Subcutaneous adipose tissue (tissue), 4 donors: ENCODE results near the gene ANKRD11. TPM values are rescaled to one million over a fixed set of nuclear protein-coding genes. Genes with fewer than 3 reads are reported as not detected.

ENCODE experiments used
- total RNA-seq, 4 donors: library from RNA; depleted of rRNA; stranded (reverse); fragments of >200 nt; gene quantifications; one replicate each; pipeline ENCODE4 v1.1.0, GENCODE V29; 2016
- TF ChIP-seq, protein P1 (sequence below): fragments of 450-650 bp; IDR thresholded peaks from one replicate; pipeline ENCODE4 v1.5.1; 2016; ENCODE audit warnings: low read depth, mild to moderate bottlenecking, control low read depth, antibody characterized with exemption, moderate library complexity

Gene ANKRD11
- total RNA-seq, 4 donors from 2014 or later = 56.1 to 190 (median 62.6) TPM

GRCh38 chr16:89341697-89342694 lies 148.4 kb downstream of the ANKRD11 start:
- TF ChIP-seq, protein P1, sequence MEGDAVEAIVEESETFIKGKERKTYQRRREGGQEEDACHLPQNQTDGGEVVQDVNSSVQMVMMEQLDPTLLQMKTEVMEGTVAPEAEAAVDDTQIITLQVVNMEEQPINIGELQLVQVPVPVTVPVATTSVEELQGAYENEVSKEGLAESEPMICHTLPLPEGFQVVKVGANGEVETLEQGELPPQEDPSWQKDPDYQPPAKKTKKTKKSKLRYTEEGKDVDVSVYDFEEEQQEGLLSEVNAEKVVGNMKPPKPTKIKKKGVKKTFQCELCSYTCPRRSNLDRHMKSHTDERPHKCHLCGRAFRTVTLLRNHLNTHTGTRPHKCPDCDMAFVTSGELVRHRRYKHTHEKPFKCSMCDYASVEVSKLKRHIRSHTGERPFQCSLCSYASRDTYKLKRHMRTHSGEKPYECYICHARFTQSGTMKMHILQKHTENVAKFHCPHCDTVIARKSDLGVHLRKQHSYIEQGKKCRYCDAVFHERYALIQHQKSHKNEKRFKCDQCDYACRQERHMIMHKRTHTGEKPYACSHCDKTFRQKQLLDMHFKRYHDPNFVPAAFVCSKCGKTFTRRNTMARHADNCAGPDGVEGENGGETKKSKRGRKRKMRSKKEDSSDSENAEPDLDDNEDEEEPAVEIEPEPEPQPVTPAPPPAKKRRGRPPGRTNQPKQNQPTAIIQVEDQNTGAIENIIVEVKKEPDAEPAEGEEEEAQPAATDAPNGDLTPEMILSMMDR = no peak

GRCh38 chr16:89341279-89341678 lies 149.1 kb downstream of the ANKRD11 start:
- TF ChIP-seq, protein P1 = no peak

- TF ChIP-seq, protein P1 = no peak
Observed at GRCh38 chr16:89338863-89339262, 151.5 kb downstream of the ANKRD11 start.

- TF ChIP-seq, protein P1 = no peak
Observed at GRCh38 chr16:89337965-89338364, 152.4 kb downstream of the ANKRD11 start.

GRCh38 chr16:89335803-89336485 lies 154.4 kb downstream of the ANKRD11 start:
- TF ChIP-seq, protein P1 = no peak

- TF ChIP-seq, protein P1 = no peak
Observed at GRCh38 chr16:89334988-89335802, 155.2 kb downstream of the ANKRD11 start.
